AG09319 (cell line): Measurements from ENCODE around the gene XPR1.

Experiments
- DNase-seq: peaks from one replicate; pipeline ENCODE4 v3.0.0-alpha.2; 2010; ENCODE audit warnings: low read depth; ENCODE audit errors: extremely low read depth
- TF ChIP-seq, protein P1 (sequence below): IDR thresholded peaks from 2 replicates; pipeline ENCODE4 v1.5.1; 2011; ENCODE audit warnings: low read depth, mild to moderate bottlenecking, inconsistent platforms, low read length, moderate library complexity

The XPR1 gene

DNA sequence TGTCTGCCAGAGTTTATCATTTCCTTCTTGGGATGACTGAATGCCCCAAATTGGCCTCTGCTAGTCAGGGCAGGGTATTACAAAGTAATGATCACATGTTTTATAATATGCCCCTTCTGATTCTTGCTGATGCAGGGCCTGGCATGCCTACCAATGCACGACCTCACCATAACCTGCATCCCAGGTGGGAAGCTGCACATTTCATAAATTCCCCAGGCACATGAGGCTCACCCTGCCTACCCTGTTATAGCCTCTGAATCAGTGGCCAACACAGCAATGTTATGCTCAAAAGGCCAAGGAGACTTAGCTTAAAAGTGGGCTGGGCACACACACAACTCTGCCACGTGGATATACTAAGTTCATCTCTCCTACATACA, 28.0 kb upstream of the XPR1 start:
- TF ChIP-seq, protein P1, sequence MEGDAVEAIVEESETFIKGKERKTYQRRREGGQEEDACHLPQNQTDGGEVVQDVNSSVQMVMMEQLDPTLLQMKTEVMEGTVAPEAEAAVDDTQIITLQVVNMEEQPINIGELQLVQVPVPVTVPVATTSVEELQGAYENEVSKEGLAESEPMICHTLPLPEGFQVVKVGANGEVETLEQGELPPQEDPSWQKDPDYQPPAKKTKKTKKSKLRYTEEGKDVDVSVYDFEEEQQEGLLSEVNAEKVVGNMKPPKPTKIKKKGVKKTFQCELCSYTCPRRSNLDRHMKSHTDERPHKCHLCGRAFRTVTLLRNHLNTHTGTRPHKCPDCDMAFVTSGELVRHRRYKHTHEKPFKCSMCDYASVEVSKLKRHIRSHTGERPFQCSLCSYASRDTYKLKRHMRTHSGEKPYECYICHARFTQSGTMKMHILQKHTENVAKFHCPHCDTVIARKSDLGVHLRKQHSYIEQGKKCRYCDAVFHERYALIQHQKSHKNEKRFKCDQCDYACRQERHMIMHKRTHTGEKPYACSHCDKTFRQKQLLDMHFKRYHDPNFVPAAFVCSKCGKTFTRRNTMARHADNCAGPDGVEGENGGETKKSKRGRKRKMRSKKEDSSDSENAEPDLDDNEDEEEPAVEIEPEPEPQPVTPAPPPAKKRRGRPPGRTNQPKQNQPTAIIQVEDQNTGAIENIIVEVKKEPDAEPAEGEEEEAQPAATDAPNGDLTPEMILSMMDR, result no peak
- no peak for DNase-seq

DNA sequence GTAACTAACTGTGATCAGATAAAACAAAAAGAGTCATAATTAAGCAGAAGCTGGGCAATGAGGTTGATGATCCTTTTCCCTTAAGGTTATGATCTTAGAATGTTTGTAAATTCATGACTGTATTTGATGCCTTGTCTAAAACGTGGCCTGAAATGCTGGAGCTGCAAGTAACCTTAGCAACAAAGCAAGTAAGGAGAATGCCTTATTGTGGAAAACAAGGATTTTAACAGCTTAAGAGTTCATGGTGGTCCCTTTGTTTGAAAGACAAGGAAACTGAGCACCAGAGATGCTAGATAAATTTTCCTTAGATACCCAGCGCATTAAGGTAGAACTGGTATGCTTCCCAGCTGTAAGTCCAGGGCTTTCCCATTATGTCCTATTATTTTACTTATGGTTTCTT, 25.7 kb upstream of the XPR1 start:
- TF ChIP-seq, protein P1, result no peak

DNA sequence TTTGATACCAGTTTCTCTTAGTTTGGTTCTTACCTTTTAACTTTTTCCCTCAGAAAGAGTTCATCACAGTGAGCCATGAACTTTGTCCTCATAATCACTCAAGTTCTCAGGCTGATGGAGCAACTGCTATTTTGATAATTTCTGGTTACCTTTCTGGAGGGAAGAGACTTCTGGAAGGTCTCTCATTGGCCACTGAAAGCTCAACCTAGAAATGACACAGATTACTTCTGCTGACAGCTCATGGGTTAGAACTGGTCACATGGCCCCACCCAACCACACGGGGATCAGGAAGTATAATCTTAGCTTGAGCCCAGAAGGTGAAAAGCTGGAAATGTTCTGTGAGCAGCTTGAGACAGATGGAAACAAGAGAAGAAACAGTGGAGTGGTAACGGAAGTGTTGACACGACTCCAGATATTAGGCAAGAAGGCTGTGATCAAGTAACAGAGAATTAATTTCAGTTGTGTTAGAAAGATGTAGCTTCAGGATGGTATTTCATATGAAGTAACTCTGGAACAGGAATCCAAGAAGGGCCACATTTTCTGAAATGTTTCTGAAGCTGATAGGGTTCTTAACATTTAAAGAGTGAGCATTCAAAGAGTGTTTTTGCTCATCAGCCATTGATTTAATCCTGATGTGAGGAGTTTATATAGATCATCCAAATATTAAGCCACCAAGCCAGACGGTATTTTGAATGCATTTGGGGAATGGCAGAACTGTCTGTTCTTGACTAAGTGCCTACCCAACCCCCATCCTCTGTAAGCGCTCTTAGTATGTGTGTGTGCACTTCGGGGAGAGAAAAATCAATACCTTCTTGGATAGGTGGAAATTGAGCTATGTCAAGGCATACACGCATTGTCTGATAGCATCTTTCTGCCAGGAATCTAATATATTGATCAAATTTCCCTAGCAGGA, 21.9 kb upstream of the XPR1 start:
- TF ChIP-seq, protein P1, result no peak
- DNase-seq, result peak; percentile 25

More for the DNA sequence above, 25.7 kb upstream of the XPR1 start:
- DNase-seq, result no peak

DNA sequence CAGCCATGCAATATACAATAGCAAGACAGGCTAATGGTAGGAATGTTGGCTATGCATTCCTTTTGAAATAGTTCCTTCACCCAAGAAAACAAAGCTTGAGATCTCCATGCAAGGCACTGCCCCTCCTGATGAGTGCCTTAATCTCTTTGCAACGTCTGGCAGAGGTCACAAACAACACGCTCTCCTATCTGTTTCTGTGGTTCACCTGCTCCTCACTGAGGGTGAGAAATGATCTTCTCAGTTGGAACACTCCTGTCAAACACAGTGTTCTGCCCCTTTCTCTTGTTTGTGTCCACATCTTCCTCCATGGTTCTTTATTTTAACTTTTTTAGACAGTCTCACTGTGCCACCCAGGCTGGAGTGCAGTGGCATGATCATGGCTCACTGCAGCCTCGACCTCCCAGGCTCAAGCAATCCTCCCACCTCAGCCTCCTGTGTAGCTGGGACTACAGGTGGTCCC, 21.2 kb upstream of the XPR1 start:
- DNase-seq, result no peak
- TF ChIP-seq, protein P1, result no peak

DNA sequence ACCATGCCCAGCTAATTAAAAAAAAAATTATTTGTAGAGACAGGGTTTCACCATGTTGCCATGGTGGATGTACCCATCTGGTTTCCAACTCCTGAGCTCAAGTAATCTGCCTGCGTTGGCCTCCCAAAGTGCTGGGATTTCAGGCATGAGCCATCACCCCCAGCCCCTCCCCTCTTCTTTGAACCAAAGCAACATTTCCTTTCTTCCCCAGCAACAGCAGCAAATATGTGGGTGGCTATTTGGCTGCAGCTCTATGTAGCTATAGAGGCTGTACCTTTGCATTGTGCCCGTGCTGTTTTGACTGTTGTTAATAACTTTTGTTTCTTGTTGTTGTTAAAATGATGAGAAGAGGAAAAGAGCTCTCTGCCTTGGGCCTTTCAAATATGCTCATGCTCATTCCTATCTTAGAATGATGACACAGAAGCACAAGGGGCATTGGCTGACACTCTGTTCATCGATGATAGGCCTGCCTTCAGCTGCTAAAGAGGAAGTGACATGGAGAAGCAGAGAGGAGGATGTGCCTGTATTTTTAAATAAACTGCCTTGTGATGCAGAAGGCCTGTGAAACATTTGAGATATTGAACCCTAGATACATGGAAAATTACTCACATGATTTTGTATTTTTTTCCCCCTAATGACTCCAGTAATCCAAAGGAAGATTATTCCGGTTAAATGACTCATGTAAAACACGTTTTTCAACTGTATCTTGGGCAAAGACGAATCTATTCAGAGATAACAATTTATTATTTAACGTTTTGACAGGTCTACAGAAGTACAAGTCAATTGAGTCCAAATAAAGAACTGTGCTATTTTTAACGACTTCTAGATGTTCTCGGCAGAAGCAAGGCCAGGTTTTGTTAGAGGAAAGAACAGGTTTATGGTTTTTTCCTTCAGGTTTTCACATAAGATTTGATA, 20.5 kb upstream of the XPR1 start:
- TF ChIP-seq, protein P1, result no peak
- DNase-seq, result no peak

DNA sequence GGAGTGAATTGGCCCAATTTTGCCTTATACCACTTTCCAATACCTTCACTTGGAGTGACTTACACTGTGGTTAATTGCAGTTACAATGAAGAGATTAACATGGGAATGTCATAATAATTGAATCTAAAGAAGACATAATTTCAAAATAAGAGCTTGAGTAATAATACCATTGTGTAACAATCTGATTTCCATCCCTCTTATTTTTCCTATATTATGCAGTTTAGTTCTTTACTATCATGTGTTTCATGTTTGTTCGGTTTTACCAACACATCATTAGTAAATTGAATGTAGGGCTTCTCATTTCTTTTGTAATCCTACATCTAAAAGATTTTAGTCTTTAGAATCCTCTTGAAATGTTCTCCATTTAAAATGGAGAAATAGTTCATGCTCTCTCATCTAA, 19.2 kb upstream of the XPR1 start:
- TF ChIP-seq, protein P1, result no peak
- no peak for DNase-seq

DNA sequence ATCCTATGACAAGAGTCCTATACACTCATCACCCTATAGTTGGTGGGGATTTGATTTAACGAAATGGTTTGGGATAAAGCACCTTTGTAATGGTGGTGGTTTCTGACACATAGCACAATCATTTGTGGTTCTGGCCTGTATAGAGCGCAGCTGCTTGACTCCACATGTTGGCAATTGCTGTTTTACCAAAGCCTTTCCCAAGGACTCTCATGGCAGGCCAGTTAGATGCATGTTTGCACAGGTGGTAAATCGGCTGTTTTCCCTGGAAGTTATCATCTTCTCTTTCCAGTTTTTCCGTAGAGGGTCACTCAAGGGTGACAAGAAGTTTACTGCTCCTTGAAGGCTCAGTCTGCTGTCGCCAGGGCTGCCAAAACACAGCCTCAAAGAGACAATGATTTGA, 17.1 kb upstream of the XPR1 start:
- DNase-seq, result no peak
- TF ChIP-seq, protein P1, result no peak
